HG03025 (cell line): ENCODE measurements around the gene PEDS1.
"Not testable (repeated sequence)": the region's sequence is repeated elsewhere in the genome, so short reads cannot be mapped to it uniquely, and the experiment has no call there.

Experiments
- ATAC-seq: cut with Tn5 transposase; IDR thresholded peaks from one replicate; pipeline ENCODE4 v1.9.1; 2021; ENCODE audit warnings: mild to moderate bottlenecking, moderate library complexity; ENCODE audit not compliant: unreplicated experiment, low FRiP score

Gene PEDS1

GRCh38 chr20:50190251-50191064 lies 36.9 kb upstream of the PEDS1 start, which contains the start of gene CEBPB:
CEBPB (plus strand) TSS chr20:50190830; CDS start chr20:50191034, 204 bp downstream.
- peak; percentile 41 for ATAC-seq

- no peak for ATAC-seq
Measured at GRCh38 chr20:50189681-50190250, 36.2 kb upstream of the PEDS1 start.

- no peak for ATAC-seq
Measured at GRCh38 chr20:50188879-50189680, 35.6 kb upstream of the PEDS1 start.

GRCh38 chr20:50188287-50188688 lies 34.8 kb upstream of the PEDS1 start:
- no peak for ATAC-seq

GRCh38 chr20:50187403-50188051 lies 34.0 kb upstream of the PEDS1 start:
- ATAC-seq, result no peak

- ATAC-seq, result no peak
Measured at GRCh38 chr20:50186987-50187402, 33.5 kb upstream of the PEDS1 start.

GRCh38 chr20:50186151-50186885 lies 32.8 kb upstream of the PEDS1 start:
- no peak for ATAC-seq

GRCh38 chr20:50185426-50185825 lies 31.9 kb upstream of the PEDS1 start:
- no peak for ATAC-seq

- ATAC-seq, result no peak
Measured at GRCh38 chr20:50182346-50182745, 28.8 kb upstream of the PEDS1 start.

- ATAC-seq, result no peak
Measured at GRCh38 chr20:50181344-50181743, 27.8 kb upstream of the PEDS1 start.

GRCh38 chr20:50178672-50179071 lies 25.1 kb upstream of the PEDS1 start:
- ATAC-seq, result not testable (repeated sequence)

GRCh38 chr20:50175938-50176933 lies 22.7 kb upstream of the PEDS1 start:
- ATAC-seq, result no peak

- ATAC-seq, result no peak
Measured at GRCh38 chr20:50174456-50174855, 20.9 kb upstream of the PEDS1 start.

- ATAC-seq, result no peak
Measured at GRCh38 chr20:50172347-50173013, 19.0 kb upstream of the PEDS1 start.

- no peak for ATAC-seq
Measured at GRCh38 chr20:50170549-50171220, 17.2 kb upstream of the PEDS1 start.

- ATAC-seq, result no peak
Measured at GRCh38 chr20:50169329-50169823, 15.9 kb upstream of the PEDS1 start.

- ATAC-seq, result peak; percentile 63
Measured at GRCh38 chr20:50165684-50166554, 12.4 kb upstream of the PEDS1 start.
